Adrenal gland (tissue), 12 donors: ENCODE data around the gene MYO5A. TPM values are rescaled to one million over a fixed set of nuclear protein-coding genes. Genes with fewer than 3 reads are reported as not detected.
"Not testable (repeated sequence)": the region's sequence is repeated elsewhere in the genome, so short reads cannot be mapped to it uniquely, and the experiment has no call there.

Experiments
- DNase-seq, 7 donors: peaks; one replicate each; pipeline ENCODE4 v3.0.0-alpha.2; 2019 to 2020
- H3K27ac ChIP-seq, 5 donors: fragments of 200-600 bp; sonication (generic) in 4 of 5; 1 replicate in 3 of 5; 2 replicates in 2 of 5; pipeline versions ENCODE4 v1.5.1 to v1.8.0; 2016 to 2020; ENCODE audit warnings: mild to moderate bottlenecking in 1 of 5
- H3K27me3 ChIP-seq: fragments of 200-600 bp; 2 replicates; pipeline ENCODE4 v1.8.0; 2021
- H3K36me3 ChIP-seq, 2 donors: fragments of 200-600 bp; replicated peaks in 1 of 2; 1 replicate in 1 of 2; 2 replicates in 1 of 2; pipeline versions ENCODE4 v1.5.1 to v1.8.0; 2018 to 2022
- H3K4me1 ChIP-seq, 2 donors: fragments of 200-600 bp; replicated peaks in 1 of 2; 1 replicate in 1 of 2; 2 replicates in 1 of 2; pipeline versions ENCODE4 v1.5.1 to v1.8.0; 2018 to 2021
- H3K4me3 ChIP-seq, 4 donors: fragments of 200-600 bp; sonication (generic) in 3 of 4; one replicate each; pipeline ENCODE4 v1.5.1; 2016 to 2018
- H3K9me3 ChIP-seq, 3 donors: fragments of 200-600 bp; sonication (generic) in 1 of 3; replicated peaks in 1 of 3; 1 replicate in 2 of 3; 2 replicates in 1 of 3; pipeline versions ENCODE4 v1.5.1 to v1.8.0; 2016 to 2021
- CTCF ChIP-seq, 6 experiments: fragments of 450-650 bp in 4 of 6; fragments of 200-600 bp in 2 of 6; sonication (generic) in 1 of 6; IDR thresholded peaks; 1 replicate in 5 of 6; 2 replicates in 1 of 6; pipeline versions ENCODE4 v1.5.1 to v1.8.0; 2016 to 2021; ENCODE audit warnings: antibody characterized with exemption in 6 of 6, mild to moderate bottlenecking in 2 of 6, moderate library complexity in 1 of 6
- POLR2A ChIP-seq, 2 donors: fragments of 450-650 bp; IDR thresholded peaks; one replicate each; pipeline ENCODE4 v1.6.1; 2017; ENCODE audit warnings: antibody characterized with exemption in 2 of 2, mild to moderate bottlenecking in 2 of 2, moderate library complexity in 1 of 2
- WGBS, 4 donors: extraction: QIAGEN DNeasy Blood & Tissue Kit in 2 of 4; methylation state at CpG; one replicate each; pipeline versions ENCODE4 v1.1.5 to v1.1.7; 2013 to 2017; 5-methylcytosine and 5-hydroxymethylcytosine counted together
- intact Hi-C, 2 donors: fragments of 100-400 bp; cut with DNase I; formaldehyde crosslinking; loops; one replicate each; pipeline versions ENCODE4 v1.14.1 to v1.15.0; 2022 to 2023
- polyA plus RNA-seq, 3 donors: library from polyadenylated mRNA; stranded (reverse); fragments of 200-250 nt in 2 of 3; fragments of 350-450 nt in 1 of 3; fragmentation: Illumina TruSeq in 1 of 3; extraction: RNeasy Lipid Tissue Mini Kit (QIAGEN cat#74804) in 1 of 3; gene quantifications; one replicate each; pipeline ENCODE4 v1.2.3, GENCODE V29; 2013 to 2014
- total RNA-seq, 9 donors: library from RNA; depleted of rRNA in 4 of 9; stranded (reverse); fragments of >200 nt in 4 of 9; fragments of 120-200 nt in 1 of 9; fragmentation: NEBNext Ultra II Directional in 1 of 9; extraction: Animal tissue kit (Norgen Biotek cat#: 25700) in 1 of 9; gene quantifications; one replicate each; pipeline versions ENCODE4 v1.1.0 to v1.2.4, GENCODE V29; 2013 to 2023
- donor health status: healthy with polysubstance abuse.
- donor health status: Bipolar disorder and iron deficiency.
- donor health status: DM: yes; HTN: yes; CAD: no.
- donor health status: DM: no; HTN: no; CAD: no.
- donor health status: DM: no; HTN: no; CAD: no.
- donor health status: DM: yes; HTN: yes; CAD: no.

Gene MYO5A
- total and polyA plus RNA-seq, 12 donors: 6.3 to 57.5 (median 39.6) TPM

- Histone ChIP-seq H3K9me3 (no peaks in the 10 kb centered on the region), H3K27me3 (no peaks in the 10 kb centered on the region), H3K4me1 (no peaks in the 10 kb centered on the region), H3K27ac (no peak overlapping the region), H3K4me3 (no peak overlapping the region), H3K36me3 (no peaks in the 10 kb centered on the region)
- WGBS, 4 donors: 57 to 67% (median 60%) methylated on average over 3 of the region's 3 CpGs
- intact Hi-C loops: no loop called here
- no peak for DNase-seq
- no peak for TF ChIP-seq CTCF (IDR thresholded peaks at IDR 0.05)
- TF ChIP-seq POLR2A (IDR thresholded peaks at IDR 0.05): no peak
Measured at GRCh38 chr15:52417521-52417920, 111.2 kb downstream of the MYO5A start.

GRCh38 chr15:52416566-52416965 is 112.1 kb downstream of the MYO5A start:
- H3K36me3 ChIP-seq, H3K4me3 ChIP-seq, DNase-seq, H3K27me3 ChIP-seq, H3K4me1 ChIP-seq, H3K9me3 ChIP-seq, intact Hi-C loops, H3K27ac ChIP-seq: not testable (repeated sequence)
- 86 to 96% (median 91%) methylated on average over 1 of the region's 1 CpG for WGBS, 4 donors

- intact Hi-C loops: no loop called here
- H3K27ac ChIP-seq: no peak overlapping the region
Measured at GRCh38 chr15:52415628-52416027, 113.1 kb downstream of the MYO5A start.

GRCh38 chr15:52414936-52415335 is 113.7 kb downstream of the MYO5A start:
- Histone ChIP-seq H3K9me3 (no peaks in the 10 kb centered on the region), H3K27me3 (no peaks in the 10 kb centered on the region), H3K4me3 (no peak overlapping the region), H3K27ac (no peak overlapping the region), H3K4me1 (no peaks in the 10 kb centered on the region), H3K36me3 (no peaks in the 10 kb centered on the region)
- whole genome bisulfite sequencing, 4 donors: 87 to 96% (median 93%) methylated on average over 6 of the region's 6 CpGs
- intact Hi-C loops: no loop called here
- DNase-seq: no peak
- TF ChIP-seq POLR2A (IDR thresholded peaks at IDR 0.05) (no peak), CTCF (IDR thresholded peaks at IDR 0.05) (no peak)

More at GRCh38 chr15:52415628-52416027, 113.1 kb downstream of the MYO5A start:
- DNase-seq: no peak
- Histone ChIP-seq H3K27me3 (no peaks in the 10 kb centered on the region), H3K4me1 (no peaks in the 10 kb centered on the region), H3K4me3 (no peak overlapping the region), H3K36me3 (no peaks in the 10 kb centered on the region), H3K9me3 (no peaks in the 10 kb centered on the region)
- WGBS, 4 donors: 69 to 93% (median 81%) methylated on average over 2 of the region's 2 CpGs
- TF ChIP-seq CTCF (IDR thresholded peaks at IDR 0.05) (no peak), POLR2A (IDR thresholded peaks at IDR 0.05) (no peak)

GRCh38 chr15:52408823-52409222 is 119.9 kb downstream of the MYO5A start:
- TF ChIP-seq POLR2A (IDR thresholded peaks at IDR 0.05): no peak
- no peak for TF ChIP-seq CTCF (IDR thresholded peaks at IDR 0.05)
- intact Hi-C loops: no loop called here
- no peak overlapping the region for H3K27ac ChIP-seq
- no peaks in the 10 kb centered on the region for H3K36me3 ChIP-seq
- H3K4me1 ChIP-seq: peaks cover 3 to 20% of the 10 kb centered on the region in 2 donors
- no peak overlapping the region for H3K4me3 ChIP-seq
- WGBS, 4 donors: 48 to 67% (median 57%) methylated on average over 1 of the region's 1 CpG
- DNase-seq: no peak
- H3K27me3 ChIP-seq: no peaks in the 10 kb centered on the region
- no peaks in the 10 kb centered on the region for H3K9me3 ChIP-seq
